CD4-positive, alpha-beta T cell (primary cell): Measurements from ENCODE around the gene IFNA1. TPM values are rescaled to one million over a fixed set of nuclear protein-coding genes. Genes with fewer than 3 reads are reported as not detected.

Experiments
- ATAC-seq: fragments of 200-7000 bp; cut with Tn5 transposase; one replicate; pipeline ENCODE4 v1.10.0; 2022; ENCODE audit warnings: mild to moderate bottlenecking; ENCODE audit not compliant: poor library complexity
- CTCF ChIA-PET: fragments of 350-600 bp; sonication (Branson Sonifier 250); formaldehyde crosslinking; loops from one replicate; lab custom pipeline; 2021; ENCODE audit warnings: antibody characterized with exemption, inconsistent platforms; lab: Charles Lee
- POLR2A ChIA-PET: fragments of 350-600 bp; sonication (Branson Sonifier 250); formaldehyde crosslinking; loops from one replicate; lab custom pipeline; 2021; ENCODE audit warnings: antibody characterized with exemption, inconsistent platforms; lab: Charles Lee
- DNase-seq, 14 experiments: peaks; one replicate each; pipeline ENCODE4 v3.0.0-alpha.2; 2013 to 2020; ENCODE audit warnings: mixed read lengths in 2 of 14
- H3K27ac ChIP-seq, 2 donors: one replicate each; pipeline versions ENCODE4 v1.5.1 to v1.7.0; 2013; ENCODE audit warnings: low read length in 2 of 2, low read depth in 1 of 2, mild to moderate bottlenecking in 1 of 2
- H3K27me3 ChIP-seq, 2 experiments: 1 replicate in 1 of 2; 2 replicates in 1 of 2; pipeline versions ENCODE4 v1.6.1 to v1.7.0; 2013; ENCODE audit warnings: low read length in 2 of 2, control low read depth in 1 of 2, mild to moderate bottlenecking in 1 of 2, moderate library complexity in 1 of 2; ENCODE audit not compliant: insufficient read depth in 2 of 2, control insufficient read depth in 1 of 2
- H3K36me3 ChIP-seq: one replicate; pipeline ENCODE4 v1.6.1; 2013; ENCODE audit warnings: low read length, control low read depth; ENCODE audit not compliant: insufficient read depth
- H3K4me1 ChIP-seq: one replicate; pipeline ENCODE4 v1.6.1; 2013; ENCODE audit warnings: low read length, control low read depth; ENCODE audit not compliant: insufficient read depth
- H3K4me3 ChIP-seq: one replicate; pipeline ENCODE4 v1.5.1; 2013; ENCODE audit warnings: mild to moderate bottlenecking, low read length, moderate library complexity
- H3K9me3 ChIP-seq, 2 experiments: 1 replicate in 1 of 2; 2 replicates in 1 of 2; pipeline versions ENCODE4 v1.6.1 to v1.7.0; 2013; ENCODE audit warnings: low read length in 2 of 2, mild to moderate bottlenecking in 2 of 2, control low read depth in 1 of 2, moderate library complexity in 1 of 2; ENCODE audit not compliant: control insufficient read depth in 1 of 2, insufficient read depth in 1 of 2
- H3K27ac Mint-ChIP-seq: one replicate; pipeline ENCODE4 v1.8.0; 2020; ENCODE audit warnings: mixed read lengths
- H3K27me3 Mint-ChIP-seq: one replicate; pipeline ENCODE4 v1.8.0; 2021; ENCODE audit warnings: mixed read lengths
- H3K36me3 Mint-ChIP-seq: one replicate; pipeline ENCODE4 v1.8.0; 2021; ENCODE audit warnings: low read depth, mixed read lengths
- H3K4me1 Mint-ChIP-seq: one replicate; pipeline ENCODE4 v1.8.0; 2021; ENCODE audit warnings: low read depth, mixed read lengths
- H3K4me3 Mint-ChIP-seq: one replicate; pipeline ENCODE4 v1.8.0; 2020; ENCODE audit warnings: mild to moderate bottlenecking, mixed read lengths
- H3K9me3 Mint-ChIP-seq: one replicate; pipeline ENCODE4 v1.8.0; 2020; ENCODE audit warnings: mixed read lengths
- intact Hi-C, 2 experiments: fragments of 100-400 bp; cut with DNase I in 1 of 2; cut with micrococcal nuclease in 1 of 2; formaldehyde crosslinking; loops; one replicate each; pipeline versions ENCODE4 v1.15.1 to v1.9.0; 2023 to 2025; cut with DNase I, micrococcal nuclease
- total RNA-seq, 174 experiments: library from RNA in 2 of 174; stranded (reverse) in 2 of 174; gene quantifications; one replicate each; pipeline ENCODE4 v1.2.3 and lab custom pipeline; 2021 to 2026
- TF ChIP-seq, protein P1 (sequence below): fragments of 200-600 bp; IDR thresholded peaks from one replicate; pipeline ENCODE4 v1.8.0; 2022; ENCODE audit warnings: antibody characterized with exemption, mild to moderate bottlenecking

Gene IFNA1
- total RNA-seq, 2 experiments from 2014 or later: not detected

DNA sequence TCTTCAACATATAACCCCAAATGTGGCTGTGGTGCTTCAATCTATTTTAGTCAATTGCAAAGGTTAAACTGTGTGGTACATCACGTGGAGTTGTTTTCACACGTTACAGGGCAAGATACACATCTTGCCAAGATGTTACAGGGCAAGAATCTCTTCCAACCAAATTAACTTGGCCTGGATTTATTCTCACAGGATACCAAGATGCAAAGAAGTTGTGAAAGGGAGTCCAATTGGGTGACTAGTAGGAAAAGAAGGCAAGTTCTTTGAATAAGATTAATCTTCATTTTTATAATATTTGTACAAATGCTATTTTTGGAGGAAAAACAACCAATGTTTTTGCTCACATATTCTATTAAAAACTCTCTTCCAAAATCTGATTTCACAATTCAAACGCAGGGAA is 36.1 kb upstream of the IFNA1 start:
- intact Hi-C loops: no loop called here
- DNase-seq: no peak
- H3K4me3 Mint-ChIP-seq: no peak overlapping the region
- ChIA-PET CTCF (no interaction called here), POLR2A (no interaction called here)
- no peaks in the 10 kb centered on the region for H3K9me3 ChIP-seq
- H3K4me1 ChIP-seq: peaks cover 9% of the 10 kb centered on the region
- no peak overlapping the region for H3K27ac Mint-ChIP-seq
- peaks cover 59% of the 10 kb centered on the region for H3K27me3 Mint-ChIP-seq
- no peaks in the 10 kb centered on the region for H3K36me3 ChIP-seq
- H3K4me3 ChIP-seq: no peak overlapping the region
- H3K9me3 Mint-ChIP-seq: no peaks in the 10 kb centered on the region
- peaks cover 22 to 28% of the 10 kb centered on the region in 2 experiments for H3K27me3 ChIP-seq
- H3K4me1 Mint-ChIP-seq: no peaks in the 10 kb centered on the region
- no peak for ATAC-seq
- no peak overlapping the region for H3K27ac ChIP-seq
- TF ChIP-seq, protein P1, sequence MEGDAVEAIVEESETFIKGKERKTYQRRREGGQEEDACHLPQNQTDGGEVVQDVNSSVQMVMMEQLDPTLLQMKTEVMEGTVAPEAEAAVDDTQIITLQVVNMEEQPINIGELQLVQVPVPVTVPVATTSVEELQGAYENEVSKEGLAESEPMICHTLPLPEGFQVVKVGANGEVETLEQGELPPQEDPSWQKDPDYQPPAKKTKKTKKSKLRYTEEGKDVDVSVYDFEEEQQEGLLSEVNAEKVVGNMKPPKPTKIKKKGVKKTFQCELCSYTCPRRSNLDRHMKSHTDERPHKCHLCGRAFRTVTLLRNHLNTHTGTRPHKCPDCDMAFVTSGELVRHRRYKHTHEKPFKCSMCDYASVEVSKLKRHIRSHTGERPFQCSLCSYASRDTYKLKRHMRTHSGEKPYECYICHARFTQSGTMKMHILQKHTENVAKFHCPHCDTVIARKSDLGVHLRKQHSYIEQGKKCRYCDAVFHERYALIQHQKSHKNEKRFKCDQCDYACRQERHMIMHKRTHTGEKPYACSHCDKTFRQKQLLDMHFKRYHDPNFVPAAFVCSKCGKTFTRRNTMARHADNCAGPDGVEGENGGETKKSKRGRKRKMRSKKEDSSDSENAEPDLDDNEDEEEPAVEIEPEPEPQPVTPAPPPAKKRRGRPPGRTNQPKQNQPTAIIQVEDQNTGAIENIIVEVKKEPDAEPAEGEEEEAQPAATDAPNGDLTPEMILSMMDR: no peak
- no peaks in the 10 kb centered on the region for H3K36me3 Mint-ChIP-seq

DNA sequence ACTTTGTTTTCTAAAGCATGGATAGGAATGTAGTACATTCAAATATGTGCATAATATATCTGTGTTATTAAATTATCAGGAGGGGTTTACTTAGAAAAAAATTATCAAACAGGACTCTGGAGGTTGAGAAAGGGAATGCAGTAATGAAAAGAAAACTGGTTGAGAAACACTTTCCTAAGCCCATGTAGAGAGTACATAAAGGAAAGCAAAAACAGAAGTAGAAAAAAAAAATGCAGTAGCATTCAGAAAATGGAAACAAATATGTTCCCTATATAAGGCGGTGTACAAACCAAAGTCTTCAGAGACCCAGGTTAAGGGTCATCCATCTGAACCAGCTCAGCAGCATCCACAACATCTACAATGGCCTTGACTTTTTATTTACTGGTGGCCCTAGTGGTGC is 31.4 kb upstream of the IFNA1 start, which contains the start of gene IFNA8:
Gene IFNA8 (plus strand): TSS at position 301 of the 400 bp plus-strand sequence. CDS start 60 bp downstream, at position 361.
- DNase-seq: no peak
- intact Hi-C loops: no loop called here
- H3K4me1 Mint-ChIP-seq: no peaks in the 10 kb centered on the region
- Histone ChIP-seq H3K9me3 (no peaks in the 10 kb centered on the region), H3K27me3 (peaks cover 0 to 4% of the 10 kb centered on the region in 2 experiments), H3K4me1 (peaks cover 5% of the 10 kb centered on the region), H3K36me3 (no peaks in the 10 kb centered on the region), H3K27ac (no peak within 1 kb of the TSS), H3K4me3 (no peak within 1 kb of the TSS)
- POLR2A ChIA-PET: no interaction called here
- H3K27me3 Mint-ChIP-seq: peaks cover 23% of the 10 kb centered on the region
- CTCF ChIA-PET: no interaction called here
- H3K36me3 Mint-ChIP-seq: no peaks in the 10 kb centered on the region
- H3K4me3 Mint-ChIP-seq: no peak within 1 kb of the TSS
- no peak within 1 kb of the TSS for H3K27ac Mint-ChIP-seq
- TF ChIP-seq, protein P1: no peak
- no peak for ATAC-seq
- H3K9me3 Mint-ChIP-seq: no peaks in the 10 kb centered on the region

DNA sequence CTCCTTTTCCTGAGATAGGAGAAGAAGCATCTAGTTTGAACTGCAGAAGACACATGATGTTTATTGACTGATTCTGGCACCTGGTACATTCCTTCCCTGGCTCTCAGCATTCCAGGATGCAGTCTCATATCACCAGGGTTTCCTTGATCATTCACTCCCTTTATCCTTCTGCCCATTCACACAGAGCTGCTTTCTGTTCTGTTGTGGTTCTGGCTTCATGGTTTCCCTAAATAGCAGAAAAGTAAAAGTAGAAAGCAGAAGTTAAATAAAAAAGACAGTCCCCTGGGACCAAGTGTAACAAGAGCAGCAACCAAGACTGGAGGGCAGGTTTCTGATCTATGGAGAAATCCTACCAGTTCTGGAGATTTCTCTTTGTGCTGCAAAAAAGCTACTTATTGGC is 28.1 kb upstream of the IFNA1 start:
- H3K4me1 Mint-ChIP-seq: no peaks in the 10 kb centered on the region
- TF ChIP-seq, protein P1: no peak
- peaks cover 8% of the 10 kb centered on the region for H3K27me3 Mint-ChIP-seq
- POLR2A ChIA-PET: no interaction called here
- no peak overlapping the region for H3K27ac Mint-ChIP-seq
- H3K9me3 ChIP-seq: no peaks in the 10 kb centered on the region
- H3K4me3 ChIP-seq: no peak overlapping the region
- CTCF ChIA-PET: no interaction called here
- H3K27me3 ChIP-seq: no peaks in the 10 kb centered on the region
- H3K4me1 ChIP-seq: peaks cover 6% of the 10 kb centered on the region
- ATAC-seq (no peak), DNase-seq (no peak)
- no peaks in the 10 kb centered on the region for H3K36me3 Mint-ChIP-seq
- H3K36me3 ChIP-seq: no peaks in the 10 kb centered on the region
- no peaks in the 10 kb centered on the region for H3K9me3 Mint-ChIP-seq
- H3K4me3 Mint-ChIP-seq: no peak overlapping the region
- H3K27ac ChIP-seq: no peak overlapping the region
- intact Hi-C loops: no loop called here
